Activated T-helper 1 cell treated with anti-CD3 and anti-CD28 coated beads, Interleukin-12 subunit alpha, Interleukin-12 subunit beta, Interleukin-2, Interleukin-4 antibody, amounts not matched to agents 30 ng/mL and 10 ng/mL and 1 ng/mL, durations not matched to agents 14 hours and 24 hours and 36 hours (primary cell): ENCODE measurements around the gene GJA4. TPM values are rescaled to one million over a fixed set of nuclear protein-coding genes. Genes with fewer than 3 reads are reported as not detected.
"Not testable (repeated sequence)": the region's sequence is repeated elsewhere in the genome, so short reads cannot be mapped to it uniquely, and the experiment has no call there.

Experiments
- DNase-seq: peaks from one replicate; pipeline ENCODE4 v3.0.0; 2021; ENCODE audit warnings: low spot score
- H3K27ac Mint-ChIP-seq: one replicate; pipeline ENCODE4 v1.8.0; 2021; ENCODE audit warnings: mild to moderate bottlenecking, mixed read lengths
- H3K27me3 Mint-ChIP-seq: one replicate; pipeline ENCODE4 v1.8.0; 2022; ENCODE audit warnings: mild to moderate bottlenecking, moderate library complexity, mixed read lengths; ENCODE audit not compliant: insufficient read depth
- H3K36me3 Mint-ChIP-seq: one replicate; pipeline ENCODE4 v1.8.0; 2021; ENCODE audit warnings: low read depth, mixed read lengths
- H3K4me1 Mint-ChIP-seq: one replicate; pipeline ENCODE4 v1.8.0; 2021; ENCODE audit warnings: low read depth, mixed read lengths
- H3K4me3 Mint-ChIP-seq: one replicate; pipeline ENCODE4 v1.8.0; 2021; ENCODE audit warnings: mild to moderate bottlenecking, moderate library complexity, mixed read lengths
- H3K9me3 Mint-ChIP-seq: one replicate; pipeline ENCODE4 v1.8.0; 2021; ENCODE audit warnings: mixed read lengths
- intact Hi-C: fragments of 100-400 bp; cut with micrococcal nuclease; formaldehyde crosslinking; loops from one replicate; pipeline ENCODE4 v1.15.1; 2024
- total RNA-seq: library from RNA; stranded (reverse); gene quantifications from 2 replicates; pipeline ENCODE4 v1.2.3, GENCODE V29; 2022

The GJA4 gene
- total RNA-seq, 1 donor from 2014 or later, result not detected

GRCh38 chr1:34810781-34811180, 18.0 kb downstream of the GJA4 start:
- intact Hi-C loops, result not testable (repeated sequence)

GRCh38 chr1:34816332-34816731, 23.5 kb downstream of the GJA4 start:
- intact Hi-C loops, result no loop called here
- no peak overlapping the region for H3K4me3 Mint-ChIP-seq
- no peak for DNase-seq
- no peaks in the 10 kb centered on the region for H3K4me1 Mint-ChIP-seq
- H3K27ac Mint-ChIP-seq, result no peak overlapping the region
- no peaks in the 10 kb centered on the region for H3K9me3 Mint-ChIP-seq
- no peaks in the 10 kb centered on the region for H3K27me3 Mint-ChIP-seq
- no peaks in the 10 kb centered on the region for H3K36me3 Mint-ChIP-seq

More at GRCh38 chr1:34810781-34811180, 18.0 kb downstream of the GJA4 start:
- not testable (repeated sequence) for H3K4me3 Mint-ChIP-seq, DNase-seq, H3K36me3 Mint-ChIP-seq, H3K27ac Mint-ChIP-seq, H3K4me1 Mint-ChIP-seq, H3K27me3 Mint-ChIP-seq
- peaks cover 11% of the 10 kb centered on the region for H3K9me3 Mint-ChIP-seq

GRCh38 chr1:34816778-34817177, 24.0 kb downstream of the GJA4 start:
- Mint-ChIP-seq H3K27ac (no peak overlapping the region), H3K36me3 (no peaks in the 10 kb centered on the region), H3K4me3 (no peak overlapping the region), H3K9me3 (no peaks in the 10 kb centered on the region), H3K4me1 (no peaks in the 10 kb centered on the region), H3K27me3 (no peaks in the 10 kb centered on the region)
- DNase-seq, result no peak
- intact Hi-C loops, result no loop called here

- H3K4me3 Mint-ChIP-seq, DNase-seq, H3K9me3 Mint-ChIP-seq, intact Hi-C loops, H3K36me3 Mint-ChIP-seq, H3K4me1 Mint-ChIP-seq, H3K27me3 Mint-ChIP-seq, H3K27ac Mint-ChIP-seq: not testable (repeated sequence)
These were observed 26.1 kb downstream of the GJA4 start for GRCh38 chr1:34818862-34819261.

- Mint-ChIP-seq H3K27ac (no peak overlapping the region), H3K4me3 (no peak overlapping the region), H3K27me3 (no peaks in the 10 kb centered on the region), H3K9me3 (no peaks in the 10 kb centered on the region), H3K4me1 (no peaks in the 10 kb centered on the region), H3K36me3 (no peaks in the 10 kb centered on the region)
- intact Hi-C loops, result no loop called here
- DNase-seq, result no peak
These were observed 29.4 kb downstream of the GJA4 start for GRCh38 chr1:34822202-34822601.

GRCh38 chr1:34824817-34825454, 32.1 kb downstream of the GJA4 start:
- no peaks in the 10 kb centered on the region for H3K36me3 Mint-ChIP-seq
- H3K27me3 Mint-ChIP-seq, result no peaks in the 10 kb centered on the region
- no peaks in the 10 kb centered on the region for H3K9me3 Mint-ChIP-seq
- DNase-seq, result no peak
- no peaks in the 10 kb centered on the region for H3K4me1 Mint-ChIP-seq
- intact Hi-C loops, result no loop called here
- no peak overlapping the region for H3K4me3 Mint-ChIP-seq
- H3K27ac Mint-ChIP-seq, result no peak overlapping the region

DNA sequence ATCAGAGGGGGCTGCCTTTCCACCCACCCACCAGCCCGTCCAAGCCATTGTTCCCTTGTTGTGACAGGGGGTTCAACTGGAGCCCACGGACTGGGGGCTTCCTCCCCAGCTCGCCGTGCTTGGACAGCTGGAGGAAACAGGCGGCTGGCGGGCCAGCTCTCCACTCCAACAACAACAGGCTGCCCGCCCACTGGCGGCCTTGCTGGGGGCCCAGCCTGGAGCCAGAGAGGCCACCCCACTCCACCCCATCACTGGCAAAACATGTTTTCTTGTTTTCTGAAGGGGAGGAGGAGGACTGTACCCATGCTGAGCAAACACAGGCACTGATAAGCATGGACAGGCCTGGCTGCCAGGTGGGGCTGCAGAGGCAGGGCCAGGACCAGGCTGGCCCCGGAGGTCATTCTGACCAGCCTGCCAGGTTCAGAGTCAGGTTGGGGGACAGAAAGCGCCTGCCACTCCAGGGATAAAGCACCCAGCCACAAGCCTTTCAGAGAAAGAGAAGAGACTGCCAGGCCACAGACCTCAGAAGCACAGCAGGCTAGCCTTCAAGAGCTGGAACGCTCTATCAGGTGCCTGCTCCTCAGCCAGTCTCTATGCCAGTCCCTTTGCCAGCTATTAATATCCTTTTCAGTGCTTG, 32.8 kb downstream of the GJA4 start:
- Mint-ChIP-seq H3K4me3 (no peak overlapping the region), H3K9me3 (no peaks in the 10 kb centered on the region), H3K27me3 (no peaks in the 10 kb centered on the region), H3K27ac (no peak overlapping the region), H3K4me1 (no peaks in the 10 kb centered on the region), H3K36me3 (no peaks in the 10 kb centered on the region)
- no peak for DNase-seq
- intact Hi-C loops, result no loop called here

- H3K36me3 Mint-ChIP-seq, result no peaks in the 10 kb centered on the region
- DNase-seq, result no peak
- no peaks in the 10 kb centered on the region for H3K9me3 Mint-ChIP-seq
- H3K4me3 Mint-ChIP-seq, result no peak overlapping the region
- no peaks in the 10 kb centered on the region for H3K4me1 Mint-ChIP-seq
- intact Hi-C loops, result no loop called here
- no peaks in the 10 kb centered on the region for H3K27me3 Mint-ChIP-seq
- no peak overlapping the region for H3K27ac Mint-ChIP-seq
These were observed 34.6 kb downstream of the GJA4 start for GRCh38 chr1:34827341-34827941.

DNA sequence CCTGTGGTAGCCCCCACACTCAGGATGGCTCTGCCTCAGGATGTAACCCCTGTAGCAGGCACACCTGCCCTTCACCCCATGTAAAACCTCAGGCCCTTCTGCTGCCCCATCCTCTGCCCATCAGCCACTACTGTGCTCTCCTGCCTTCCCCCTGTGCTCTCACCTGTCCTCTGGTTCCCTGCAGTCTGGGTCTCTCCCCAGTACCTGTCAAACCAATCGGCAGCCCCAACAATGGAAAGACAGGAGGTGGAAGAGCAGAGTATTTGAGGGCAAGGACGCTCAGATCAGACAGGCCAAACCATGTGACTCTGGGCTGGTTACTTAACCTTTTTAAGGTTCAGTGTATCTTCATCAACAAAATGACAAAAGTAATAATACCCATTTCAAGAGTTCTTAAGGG, 35.8 kb downstream of the GJA4 start:
- DNase-seq, result no peak
- Mint-ChIP-seq H3K9me3 (no peaks in the 10 kb centered on the region), H3K36me3 (no peaks in the 10 kb centered on the region), H3K4me1 (no peaks in the 10 kb centered on the region), H3K4me3 (no peak overlapping the region), H3K27me3 (no peaks in the 10 kb centered on the region), H3K27ac (no peak overlapping the region)
- intact Hi-C loops, result no loop called here

- H3K27me3 Mint-ChIP-seq, result no peaks in the 10 kb centered on the region
- intact Hi-C loops, result no loop called here
- DNase-seq, result no peak
- H3K27ac Mint-ChIP-seq, result no peak overlapping the region
- no peaks in the 10 kb centered on the region for H3K4me1 Mint-ChIP-seq
- H3K9me3 Mint-ChIP-seq, result no peaks in the 10 kb centered on the region
- H3K4me3 Mint-ChIP-seq, result no peak overlapping the region
- H3K36me3 Mint-ChIP-seq, result no peaks in the 10 kb centered on the region
These were observed 36.5 kb downstream of the GJA4 start for GRCh38 chr1:34829250-34829649.

- intact Hi-C loops, result no loop called here
- Mint-ChIP-seq H3K4me1 (no peaks in the 10 kb centered on the region), H3K27me3 (no peaks in the 10 kb centered on the region), H3K36me3 (no peaks in the 10 kb centered on the region), H3K27ac (no peak overlapping the region), H3K4me3 (no peak overlapping the region), H3K9me3 (no peaks in the 10 kb centered on the region)
- no peak for DNase-seq
These were observed 39.0 kb downstream of the GJA4 start for GRCh38 chr1:34831721-34832246.

DNA sequence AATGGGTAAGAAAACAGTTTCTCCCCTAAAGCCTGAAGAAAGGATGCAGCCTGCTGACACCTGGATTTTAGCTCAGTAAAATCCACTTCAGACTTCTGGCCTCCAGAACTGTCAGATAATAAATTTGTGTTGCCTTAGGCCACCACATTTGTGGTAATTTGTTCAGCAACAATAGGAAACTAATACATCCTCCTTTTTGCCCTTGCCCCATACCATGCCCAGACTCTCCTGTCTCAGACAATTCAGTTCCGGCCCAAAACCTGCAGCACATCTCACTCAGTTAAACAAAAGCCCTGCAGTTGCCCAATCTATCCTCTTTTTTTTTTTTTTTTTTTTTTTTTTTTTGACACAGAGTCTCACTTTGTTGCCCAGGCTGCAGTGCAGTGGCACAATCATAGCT, 40.9 kb downstream of the GJA4 start:
- Mint-ChIP-seq H3K4me1 (no peaks in the 10 kb centered on the region), H3K4me3 (no peak overlapping the region), H3K9me3 (no peaks in the 10 kb centered on the region), H3K27me3 (no peaks in the 10 kb centered on the region), H3K36me3 (no peaks in the 10 kb centered on the region), H3K27ac (no peak overlapping the region)
- DNase-seq, result no peak
- intact Hi-C loops, result no loop called here

DNA sequence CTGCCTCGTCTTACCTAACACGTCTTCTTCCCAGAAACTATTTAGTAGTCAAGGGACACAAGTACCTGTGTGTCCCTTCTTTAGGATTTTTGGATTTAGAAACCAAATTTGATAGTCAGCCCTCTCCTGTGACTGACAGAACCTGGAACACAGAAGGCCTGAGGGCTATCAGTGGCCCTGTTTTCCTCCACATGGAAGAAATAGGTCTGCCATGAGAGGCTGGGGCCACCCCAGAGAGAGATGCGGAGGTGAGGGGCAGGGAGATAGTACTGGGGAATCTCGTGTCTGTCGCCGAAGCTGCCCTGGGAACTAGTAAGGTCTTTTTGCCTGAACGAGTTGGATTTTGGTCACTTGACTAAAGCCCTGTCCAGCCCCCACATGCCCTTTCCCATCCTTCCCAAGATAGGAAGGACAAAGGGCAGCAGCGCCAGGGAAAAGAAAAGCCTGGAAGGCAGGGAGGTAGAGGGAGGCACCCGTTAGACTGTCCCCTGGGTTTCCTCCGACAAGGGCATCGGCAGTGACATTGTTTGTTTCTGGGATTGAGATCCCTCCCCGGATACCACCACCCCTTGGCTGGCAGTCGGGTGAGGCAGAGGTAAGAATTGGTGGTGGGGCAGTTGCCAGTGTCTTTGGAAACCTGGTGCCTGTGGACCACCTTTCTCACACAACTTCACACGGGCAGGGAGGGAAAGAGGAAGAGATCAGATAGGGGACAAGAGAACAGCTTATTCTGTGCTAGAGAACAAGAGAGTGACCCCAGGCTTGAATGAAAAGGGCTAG, 46.9 kb downstream of the GJA4 start:
- no peak overlapping the region for H3K27ac Mint-ChIP-seq
- no peak overlapping the region for H3K4me3 Mint-ChIP-seq
- no peaks in the 10 kb centered on the region for H3K36me3 Mint-ChIP-seq
- DNase-seq, result no peak
- no peaks in the 10 kb centered on the region for H3K9me3 Mint-ChIP-seq
- peaks cover 4% of the 10 kb centered on the region for H3K4me1 Mint-ChIP-seq
- H3K27me3 Mint-ChIP-seq, result no peaks in the 10 kb centered on the region
- intact Hi-C loops, result no loop called here
